GM19328 (cell line): Measurements from ENCODE around the gene DNAJC24.
"Not testable (repeated sequence)": the region's sequence is repeated elsewhere in the genome, so short reads cannot be mapped to it uniquely, and the experiment has no call there.

Experiments used
- ATAC-seq: cut with Tn5 transposase; IDR thresholded peaks from one replicate; pipeline ENCODE4 v1.9.1; 2021; ENCODE audit warnings: mild to moderate bottlenecking, moderate library complexity; ENCODE audit not compliant: unreplicated experiment

Gene DNAJC24, protein sequence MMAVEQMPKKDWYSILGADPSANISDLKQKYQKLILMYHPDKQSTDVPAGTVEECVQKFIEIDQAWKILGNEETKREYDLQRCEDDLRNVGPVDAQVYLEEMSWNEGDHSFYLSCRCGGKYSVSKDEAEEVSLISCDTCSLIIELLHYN

DNA sequence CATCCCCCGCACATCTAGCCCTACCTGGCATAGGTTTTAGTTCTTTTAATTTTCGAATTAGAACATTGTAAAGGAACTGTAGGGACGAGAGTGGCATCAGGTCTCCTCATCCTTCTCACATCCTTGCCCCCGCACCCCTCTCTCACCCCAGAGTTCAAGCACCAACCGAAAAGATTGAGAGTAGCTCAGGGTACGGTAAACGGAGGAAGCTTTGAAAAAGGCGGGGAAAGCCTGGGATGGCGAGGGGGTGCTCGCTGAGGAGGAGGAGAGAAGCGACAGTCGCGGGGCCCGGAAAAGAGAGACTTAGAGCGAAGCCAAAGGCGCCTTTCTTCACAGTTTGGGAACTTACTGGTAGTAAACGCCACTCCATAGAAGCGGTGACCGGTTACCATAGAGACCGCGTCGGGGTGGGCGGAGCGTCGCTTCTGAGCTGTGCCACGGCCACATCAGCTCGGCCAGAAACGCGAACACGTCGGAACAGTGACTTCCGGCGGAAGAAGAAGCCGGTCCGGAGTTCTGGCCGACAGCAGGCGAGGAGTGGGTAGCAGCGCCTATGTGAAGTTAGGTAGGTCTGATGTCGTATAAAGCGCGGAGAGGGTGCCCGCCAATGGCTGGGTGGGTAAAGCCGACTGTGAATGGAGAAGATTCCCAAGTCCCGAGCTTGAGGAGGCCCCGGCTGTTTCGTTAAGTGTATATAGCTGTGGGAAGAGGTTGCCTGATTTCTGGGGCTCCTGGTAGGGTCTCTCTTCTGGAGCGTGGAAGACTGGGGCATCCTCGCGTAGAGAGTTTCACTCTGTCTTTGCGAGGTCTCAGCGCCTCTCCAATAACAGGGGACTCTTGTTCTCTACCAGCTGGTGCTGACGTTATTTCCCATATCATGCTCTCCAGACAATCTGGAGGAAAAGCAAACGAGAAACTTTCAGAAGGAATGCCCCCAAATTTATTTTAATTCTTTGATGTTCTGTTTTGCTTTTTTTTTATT is at the start of gene DNAJC24, which contains the start of gene DCDC1:
TSS of gene DNAJC24 (plus strand) at position 513 of the 982 bp plus-strand sequence. CDS start 889 bp downstream, outside the sequence.
TSS of gene DCDC1 (minus strand) at position 392 of the 982 bp plus-strand sequence. CDS start 41,459 bp downstream, outside the sequence.
- peak; percentile 99 for ATAC-seq

DNA sequence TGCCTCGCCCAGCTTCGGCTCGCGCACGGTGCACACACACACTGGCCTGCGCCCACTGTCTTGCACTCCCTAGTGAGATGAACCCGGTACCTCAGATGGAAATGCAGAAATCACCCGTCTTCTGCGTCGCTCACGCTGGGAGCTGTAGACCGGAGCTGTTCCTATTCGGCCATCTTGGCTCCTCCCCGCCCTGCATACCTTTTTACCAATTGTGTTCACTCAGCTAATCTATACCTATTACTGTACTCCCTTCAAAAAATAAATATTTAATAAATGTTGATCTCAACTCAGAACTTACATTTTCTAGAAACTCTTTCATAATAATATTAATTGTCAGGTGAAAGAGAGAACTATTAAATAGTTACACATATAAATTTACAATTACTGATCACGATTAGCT is 48.2 kb upstream of the DNAJC24 start:
- not testable (repeated sequence) for ATAC-seq

DNA sequence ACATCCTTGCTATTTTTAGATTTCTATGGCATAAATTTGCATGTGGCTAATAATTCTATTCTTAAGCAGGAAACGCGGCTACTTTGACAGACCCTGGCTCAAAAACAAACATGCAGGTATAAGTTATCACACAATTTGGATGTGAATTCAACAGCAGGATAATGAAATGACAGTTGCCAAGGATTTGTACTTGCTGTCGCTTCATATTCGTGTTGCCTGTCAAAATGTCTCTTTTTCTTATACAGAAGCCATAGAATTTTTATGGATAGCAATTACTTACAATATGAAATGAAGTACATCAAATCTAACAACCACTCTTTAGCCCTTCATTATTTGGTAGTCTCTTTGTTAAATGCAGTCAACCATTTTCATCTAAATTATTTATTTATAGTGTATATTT is 46.5 kb upstream of the DNAJC24 start:
- no peak for ATAC-seq

DNA sequence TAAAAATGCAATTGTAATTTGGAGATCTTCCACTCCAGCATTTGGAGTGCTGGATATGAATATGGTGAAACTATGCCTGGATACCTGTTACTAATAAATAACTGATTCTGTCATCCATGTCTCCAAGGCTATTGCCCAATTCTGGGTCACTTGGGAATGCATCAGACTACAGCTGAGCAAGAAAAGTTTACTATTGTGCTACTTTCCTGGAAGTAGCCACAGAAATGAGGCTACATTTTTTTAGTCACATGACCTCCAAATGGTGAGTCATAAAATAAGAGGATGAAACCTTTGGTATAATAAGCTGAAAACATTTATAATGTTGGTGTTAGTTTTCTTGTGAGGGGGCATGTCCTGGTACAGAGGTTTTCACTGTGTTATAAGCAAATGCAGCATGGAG is 44.5 kb upstream of the DNAJC24 start:
- ATAC-seq: no peak

DNA sequence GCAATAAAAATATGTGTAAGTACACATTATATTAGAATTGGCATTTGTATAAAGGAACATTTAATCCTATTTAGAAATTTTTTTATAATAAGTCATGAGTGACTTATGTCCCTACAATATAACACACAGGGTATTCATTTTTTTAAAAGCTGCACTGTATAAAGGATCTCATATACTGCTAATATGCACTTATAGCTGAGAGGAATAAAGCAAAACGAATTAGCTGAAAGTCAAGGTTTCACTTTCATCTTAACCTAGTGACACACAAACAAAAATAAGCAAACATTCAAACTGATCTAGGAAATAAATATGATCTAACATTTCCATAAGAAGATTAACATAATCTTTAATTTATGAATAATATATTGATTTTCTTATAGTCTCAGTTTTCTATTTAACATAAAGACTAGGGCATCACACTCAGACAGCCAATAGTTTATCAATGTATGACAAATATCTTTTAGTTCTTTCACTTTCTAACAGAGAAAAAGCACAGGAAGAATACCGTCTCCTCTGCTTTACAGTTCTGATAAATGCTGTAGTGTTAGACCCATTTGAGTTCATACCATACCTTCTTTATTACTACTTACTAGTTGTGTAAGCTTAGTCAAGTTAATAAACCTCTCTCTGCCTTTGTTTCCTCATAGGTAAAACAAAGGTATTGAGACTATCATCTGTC is 43.1 kb upstream of the DNAJC24 start:
- no peak for ATAC-seq

DNA sequence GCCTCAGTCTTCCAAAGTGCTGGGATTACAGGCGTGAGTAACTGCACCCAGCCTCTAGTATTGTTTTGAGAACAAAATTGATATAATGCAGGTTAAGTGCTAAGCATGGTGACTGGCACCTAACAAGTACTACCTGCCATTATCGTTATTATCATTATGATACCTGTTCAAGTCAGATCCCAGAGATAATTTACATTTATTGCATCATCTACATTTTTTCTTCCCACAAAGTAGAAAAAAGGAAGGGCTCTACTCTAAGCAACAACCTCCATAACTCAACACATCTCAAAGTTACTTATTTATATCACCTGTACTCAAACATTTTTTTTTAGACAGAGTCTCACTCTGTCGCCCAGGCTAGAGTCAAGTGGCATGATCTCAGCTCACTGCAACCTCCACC is 42.2 kb upstream of the DNAJC24 start:
- no peak for ATAC-seq

DNA sequence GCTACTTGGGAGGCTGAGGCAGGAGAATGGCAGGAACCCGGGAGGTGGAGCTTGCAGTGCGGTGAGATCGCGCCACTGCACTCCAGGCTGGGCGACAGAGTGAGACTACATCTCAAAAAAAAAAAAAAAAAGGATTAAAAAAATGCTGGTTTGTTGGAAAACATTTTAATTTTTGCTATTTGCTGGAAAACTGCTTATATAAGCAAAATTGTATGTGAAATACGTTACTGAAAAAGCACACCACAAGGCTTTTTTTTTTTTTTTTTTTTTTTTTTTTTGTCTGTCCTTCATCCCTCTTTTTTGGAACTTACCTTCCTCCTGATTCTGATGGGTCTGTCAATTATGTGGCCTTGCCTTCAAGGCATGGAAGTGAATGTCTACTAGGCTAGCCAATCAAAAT is 41.0 kb upstream of the DNAJC24 start:
- ATAC-seq: no peak

DNA sequence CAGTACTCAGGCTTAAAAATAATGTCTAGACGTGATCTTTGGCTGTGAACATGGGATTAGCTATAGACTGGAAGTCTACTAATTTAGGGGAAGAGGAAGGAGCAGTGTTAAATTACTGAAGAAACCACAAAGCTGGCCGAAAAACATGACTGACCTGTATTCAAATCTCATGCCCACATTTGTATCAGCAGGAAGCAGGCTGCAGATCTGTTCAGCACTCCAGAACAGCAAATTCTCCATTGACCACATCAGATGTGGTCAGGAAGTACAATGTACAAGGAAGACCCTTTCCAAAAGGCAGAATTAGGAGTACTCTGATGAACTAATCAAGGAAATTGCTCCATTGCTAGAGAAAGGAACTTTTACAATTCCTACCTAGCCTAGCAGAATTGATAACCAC is 31.9 kb upstream of the DNAJC24 start:
- ATAC-seq: no peak

DNA sequence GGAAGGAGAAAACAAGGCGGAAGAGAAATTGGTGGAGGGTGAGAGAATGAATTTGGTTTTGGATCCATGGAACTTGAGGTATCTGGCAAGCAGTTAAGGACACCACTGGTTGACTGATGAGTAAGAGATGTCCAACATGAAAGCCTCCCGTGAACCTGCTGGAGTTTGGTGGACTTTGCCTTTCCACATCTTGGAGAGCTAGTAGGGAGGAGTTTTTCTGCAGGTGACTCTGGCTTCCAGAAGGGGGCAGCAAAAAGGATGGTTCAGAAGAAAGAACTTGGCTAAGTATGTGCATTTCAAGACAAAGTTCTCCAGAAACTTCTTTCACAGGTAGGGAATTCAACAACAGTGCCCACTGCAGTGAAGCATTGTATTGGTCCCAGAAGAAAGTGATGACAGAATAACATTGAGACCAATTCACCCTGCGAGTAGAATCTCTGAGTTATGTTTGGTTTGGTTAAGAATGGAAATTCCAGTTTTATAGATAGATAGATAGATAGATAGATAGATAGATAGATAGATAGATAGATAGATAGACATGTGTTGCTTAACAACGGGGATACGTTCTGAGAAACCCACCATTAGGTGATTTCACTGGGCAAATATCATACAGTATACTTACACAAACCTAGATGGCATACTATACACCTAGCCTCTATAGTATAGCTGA is 28.6 kb upstream of the DNAJC24 start:
- ATAC-seq: no peak

DNA sequence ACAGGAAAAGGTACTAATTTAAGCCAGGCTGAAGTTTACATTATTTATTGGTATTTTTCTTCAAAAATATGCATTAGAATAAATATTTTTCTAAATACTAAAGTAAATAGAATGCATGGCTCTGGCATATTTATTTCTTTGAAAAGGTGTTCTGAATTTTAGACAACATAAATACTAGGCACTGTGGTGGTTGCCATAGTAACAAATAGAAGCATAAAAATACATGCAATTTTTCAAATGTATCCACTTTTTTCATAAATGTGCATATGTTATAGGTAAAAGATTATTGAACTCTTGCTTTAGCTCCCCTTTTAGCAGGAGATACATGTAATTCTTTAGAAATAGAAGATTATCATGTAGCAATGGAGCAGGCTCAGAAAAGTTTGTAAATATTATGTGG is 18.5 kb upstream of the DNAJC24 start:
- ATAC-seq: no peak

DNA sequence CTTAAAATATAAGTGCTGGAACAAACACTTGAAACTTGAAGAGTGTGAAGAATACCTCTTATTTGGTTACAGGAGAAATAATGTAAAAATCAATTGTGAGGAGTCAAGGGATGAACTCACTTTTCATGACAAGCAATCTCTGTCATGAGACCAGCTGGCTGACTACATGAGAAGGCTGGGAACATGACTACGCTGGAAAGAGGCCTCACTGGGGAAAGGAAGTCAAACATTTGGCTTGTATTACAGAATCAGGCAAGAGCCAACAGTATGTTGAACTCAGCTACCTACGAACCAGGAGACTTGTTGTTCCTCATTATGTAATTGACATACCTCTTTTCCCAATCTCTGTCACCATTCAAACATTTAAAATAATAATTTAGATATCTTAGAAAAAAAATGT is 14.5 kb upstream of the DNAJC24 start:
- ATAC-seq: no peak

DNA sequence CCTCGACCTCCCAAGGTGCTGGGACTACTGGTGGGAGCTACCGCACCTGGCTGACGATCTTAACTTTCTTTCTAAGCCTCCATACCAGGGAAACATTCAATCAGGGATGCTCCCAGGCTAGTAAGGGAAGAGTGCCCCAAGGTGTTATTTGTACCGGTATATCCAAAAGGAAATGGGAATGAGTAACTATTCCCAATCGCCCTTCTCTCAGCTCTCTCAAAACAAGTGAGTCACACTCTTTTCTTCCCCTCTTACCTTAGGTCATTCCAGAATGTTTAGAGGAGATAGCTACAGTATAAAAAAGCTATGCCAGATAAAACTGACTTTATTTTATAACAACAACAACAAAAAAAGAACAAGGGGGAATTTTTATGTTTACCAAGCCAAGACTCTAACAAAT is 13.8 kb upstream of the DNAJC24 start:
- no peak for ATAC-seq

DNA sequence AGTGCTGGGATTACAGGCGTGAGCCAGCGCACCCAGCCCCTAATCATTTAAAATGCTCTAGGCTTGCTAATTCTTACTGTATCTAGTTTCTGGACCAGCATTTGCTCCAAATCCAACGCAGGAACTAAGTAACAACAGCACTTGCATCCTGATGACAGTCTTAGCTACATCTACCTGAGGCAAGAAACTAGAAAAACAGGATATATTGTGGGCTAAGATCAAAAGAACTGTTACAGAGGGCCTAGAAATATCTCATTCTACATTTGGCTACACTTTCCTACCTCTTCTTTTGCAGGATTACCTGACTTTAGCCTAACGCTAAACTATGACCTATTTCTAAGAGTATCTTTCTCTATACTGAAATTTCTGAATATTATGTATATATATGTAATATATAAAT is 7.9 kb upstream of the DNAJC24 start:
- no peak for ATAC-seq

DNA sequence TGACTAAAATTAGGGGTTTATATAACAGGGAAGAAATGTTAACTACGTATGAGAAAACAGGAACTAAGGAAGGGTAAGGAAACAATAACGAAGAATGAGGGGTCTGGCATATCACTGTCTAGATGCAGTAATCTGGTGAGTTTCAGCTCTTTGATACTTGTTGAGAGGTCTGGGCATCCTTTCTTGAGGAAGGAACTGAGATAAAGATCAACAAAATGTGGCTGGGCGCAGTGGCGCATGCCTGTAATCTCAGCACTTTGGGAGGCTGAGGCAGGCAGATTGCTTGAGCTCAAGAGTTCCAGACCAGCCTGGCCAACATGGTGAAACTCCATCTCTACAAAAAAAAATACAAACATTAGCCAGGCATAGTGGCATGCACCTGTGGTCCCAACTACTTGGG is 2.9 kb upstream of the DNAJC24 start:
- ATAC-seq: no peak

DNA sequence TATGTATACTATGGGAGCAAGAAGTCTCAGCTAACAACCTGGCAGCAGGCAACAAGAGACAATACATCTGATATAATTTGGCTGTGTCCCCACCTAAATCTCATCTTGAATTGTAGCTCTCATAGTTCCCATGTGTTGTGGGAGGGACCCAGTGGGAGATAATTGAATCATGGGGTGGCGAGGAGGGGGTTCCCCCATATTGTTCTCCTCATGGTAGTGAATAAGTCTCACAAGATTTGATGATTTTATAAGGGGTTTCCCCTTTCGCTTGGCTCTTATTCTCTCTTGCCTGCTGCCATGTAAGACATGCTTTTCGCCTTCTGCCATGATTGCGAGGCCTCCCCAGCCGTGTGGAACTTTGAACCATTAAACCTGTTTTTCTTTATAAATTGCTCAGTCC is 6.2 kb downstream of the DNAJC24 start:
- no peak for ATAC-seq

DNA sequence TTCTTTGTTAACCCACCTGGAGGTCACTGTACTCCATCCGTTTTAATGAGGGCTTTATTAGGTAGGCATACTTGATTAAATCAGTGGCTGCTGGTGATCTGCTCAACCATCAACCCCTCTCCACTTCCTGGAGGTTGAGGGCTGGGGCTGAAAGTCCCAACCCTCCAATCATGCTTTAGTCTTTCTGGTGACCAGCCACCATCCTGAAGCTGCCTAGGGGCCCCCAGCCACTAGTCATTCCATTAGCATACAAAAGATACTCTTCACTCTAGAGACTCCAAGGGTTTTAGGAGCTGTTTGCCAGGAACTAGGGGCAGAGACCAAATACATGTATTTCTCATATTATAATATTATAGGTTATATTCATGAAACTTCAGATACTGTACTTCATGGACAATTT is 13.5 kb downstream of the DNAJC24 start:
- no peak for ATAC-seq

DNA sequence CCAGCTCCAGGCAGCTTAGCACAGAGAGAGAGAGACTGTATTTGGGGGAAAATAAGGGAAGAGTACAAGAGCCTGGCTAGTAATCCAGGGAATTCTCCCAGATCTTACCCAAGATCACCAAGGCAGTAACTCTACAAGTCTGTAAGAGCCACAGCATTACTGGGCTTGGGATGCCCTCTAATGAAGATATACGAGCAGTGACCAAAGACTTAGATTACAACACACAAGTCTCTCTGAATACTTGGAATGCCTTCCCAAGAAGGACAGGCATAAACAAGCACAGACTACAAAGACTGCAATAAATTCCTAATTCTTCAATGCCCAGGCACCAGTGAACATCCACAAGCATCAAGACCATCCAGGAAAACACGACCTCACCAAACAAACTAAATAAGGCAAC is 17.7 kb downstream of the DNAJC24 start:
- no peak for ATAC-seq

DNA sequence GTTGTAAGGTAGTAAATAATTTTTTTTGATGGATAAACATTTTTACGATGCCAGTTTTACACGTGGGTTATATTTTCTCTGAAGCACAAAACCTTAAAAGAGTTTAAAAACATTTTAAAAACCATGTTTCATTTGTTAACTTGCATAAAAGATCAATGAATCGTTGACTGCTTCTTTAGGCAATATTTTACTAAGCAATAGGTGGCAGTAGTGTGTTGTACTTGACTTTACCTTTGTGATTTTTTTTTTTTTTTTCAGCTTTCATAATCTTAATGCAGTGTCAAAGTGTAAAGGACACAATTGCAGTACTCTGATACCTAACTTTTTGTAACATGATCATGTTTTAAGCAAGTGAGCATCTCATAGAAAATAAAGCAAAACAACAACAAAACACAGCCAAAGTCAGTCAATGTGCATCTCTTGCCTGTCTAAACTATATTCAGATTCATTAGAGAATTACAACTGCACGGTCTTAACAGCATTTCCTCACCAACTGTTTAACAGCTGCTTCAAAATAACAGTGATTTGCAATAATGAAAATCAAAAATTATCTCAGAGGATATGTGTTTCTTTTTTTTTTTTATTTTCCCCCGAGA is 27.7 kb downstream of the DNAJC24 start:
- no peak for ATAC-seq

DNA sequence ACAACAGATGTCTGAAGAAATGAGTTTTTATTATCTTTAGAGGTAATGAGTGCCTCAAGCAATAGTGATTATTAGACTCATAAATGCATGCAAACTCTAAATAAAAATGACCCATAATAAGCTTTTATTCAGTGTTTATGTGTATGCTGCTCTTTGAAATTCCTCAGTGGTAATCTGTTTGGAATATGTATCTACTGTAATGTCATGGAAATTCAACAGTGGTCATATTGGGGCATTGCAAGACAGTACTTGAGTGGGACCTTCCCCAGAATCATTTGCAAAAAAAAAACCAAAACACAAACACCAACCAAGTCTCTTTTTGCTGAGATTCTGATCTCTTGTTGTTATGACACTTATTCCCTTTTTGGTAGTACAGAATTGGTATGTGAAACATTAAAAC is 35.0 kb downstream of the DNAJC24 start:
- ATAC-seq: no peak

DNA sequence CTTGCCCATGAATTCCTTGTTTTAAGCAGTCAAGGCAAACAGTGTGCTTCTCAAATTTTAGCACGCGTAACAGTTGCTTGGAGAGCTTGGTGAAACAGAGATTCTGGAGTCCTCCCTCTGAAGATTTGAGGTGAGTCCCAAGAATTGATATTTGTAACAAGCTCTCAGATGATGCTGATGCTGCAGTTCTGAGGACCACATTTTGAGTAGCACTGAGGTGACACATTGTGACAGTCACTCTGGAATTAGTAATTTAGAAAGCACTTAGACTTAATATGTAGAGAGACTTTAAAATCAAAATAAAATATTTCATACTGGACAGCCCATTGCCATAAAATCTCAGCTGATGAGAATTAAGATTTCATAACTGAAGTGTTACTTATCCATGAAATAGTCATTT is 38.5 kb downstream of the DNAJC24 start:
- ATAC-seq: no peak

DNA sequence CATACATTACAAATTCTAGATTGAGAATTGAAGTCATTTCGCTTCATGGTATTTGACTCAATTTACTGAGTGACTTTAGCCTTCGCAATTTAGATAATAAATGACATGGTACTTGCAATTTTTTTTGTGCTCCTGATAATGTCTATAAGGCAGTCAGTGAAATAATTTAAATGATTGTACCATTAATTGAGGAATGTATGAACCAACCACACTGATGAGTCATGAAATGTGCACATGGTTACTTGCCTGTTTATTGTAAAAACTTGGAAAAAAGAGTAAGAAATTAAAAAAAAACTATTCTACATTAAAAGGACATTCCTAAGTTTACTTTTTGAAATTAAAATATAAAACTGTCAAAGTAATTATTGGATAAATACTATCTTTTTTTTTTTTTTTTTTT is 43.3 kb downstream of the DNAJC24 start:
- no peak for ATAC-seq
